GM18517 (cell line): ENCODE results near the gene ADCY2.

Experiments
- ATAC-seq: cut with Tn5 transposase; IDR thresholded peaks from one replicate; pipeline ENCODE4 v1.9.1; 2021; ENCODE audit warnings: mild to moderate bottlenecking, moderate library complexity; ENCODE audit not compliant: unreplicated experiment

Gene ADCY2

DNA sequence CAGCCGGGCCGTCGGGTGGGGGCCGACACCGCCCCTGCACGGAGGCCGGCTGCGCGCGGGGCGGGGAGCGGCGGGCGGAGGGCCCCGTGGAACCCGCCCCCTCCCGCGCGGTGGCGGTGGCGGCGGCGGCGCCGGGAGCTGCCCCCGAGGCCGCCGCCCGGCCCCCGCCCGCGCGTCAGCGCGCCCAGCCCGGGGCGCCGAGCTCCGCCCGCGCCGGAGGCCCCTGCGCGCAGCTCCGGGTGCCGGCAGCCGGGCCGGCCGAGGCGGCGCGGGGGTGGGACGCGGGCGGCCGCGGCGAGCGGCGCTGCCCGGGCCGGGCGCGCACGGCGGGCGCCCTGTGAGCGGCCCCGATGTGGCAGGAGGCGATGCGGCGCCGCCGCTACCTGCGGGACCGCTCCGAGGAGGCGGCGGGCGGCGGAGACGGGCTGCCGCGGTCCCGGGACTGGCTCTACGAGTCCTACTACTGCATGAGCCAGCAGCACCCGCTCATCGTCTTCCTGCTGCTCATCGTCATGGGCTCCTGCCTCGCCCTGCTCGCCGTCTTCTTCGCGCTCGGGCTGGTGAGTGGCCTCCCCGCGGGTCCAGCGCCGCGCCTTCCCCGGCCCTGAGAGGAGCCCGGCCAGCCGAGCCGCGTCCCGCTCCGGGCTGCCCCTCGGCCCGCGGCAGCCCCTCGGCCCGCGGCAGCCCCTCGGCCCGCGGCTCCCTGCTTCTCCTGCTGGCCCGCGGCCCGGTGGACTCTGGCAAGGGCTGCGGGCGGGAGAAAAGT is at the start of gene ADCY2:
Gene ADCY2, plus strand, starts transcription at position 192 of the 766 bp plus-strand sequence. Its CDS starts 159 bp downstream, at position 351.
- ATAC-seq, result no peak

DNA sequence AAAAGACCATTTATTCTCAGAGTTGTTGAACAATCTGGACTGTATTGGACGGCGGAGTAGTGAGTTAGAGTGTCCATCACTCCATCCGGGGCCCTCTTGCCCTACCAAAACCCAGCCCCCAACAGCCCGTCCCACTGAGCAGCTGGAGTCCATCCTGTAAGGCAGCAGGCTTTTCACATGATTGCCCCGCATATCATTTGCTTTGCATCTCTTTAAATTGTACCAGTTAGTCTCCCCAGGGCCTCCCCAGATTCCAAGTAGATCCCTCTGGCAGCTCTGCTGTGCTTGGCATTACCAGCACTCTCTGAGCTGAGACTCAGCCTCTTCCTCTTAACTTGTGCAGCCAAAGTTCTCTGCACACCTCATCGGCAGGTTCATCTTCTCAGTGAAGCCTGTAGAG is 48.6 kb upstream of the ADCY2 start:
- no peak for ATAC-seq

GRCh38 chr5:7348168-7348854 is 47.6 kb upstream of the ADCY2 start:
- ATAC-seq, result no peak

- ATAC-seq, result no peak
Measured at GRCh38 chr5:7361593-7361992, 34.3 kb upstream of the ADCY2 start.

GRCh38 chr5:7363067-7363677 is 32.8 kb upstream of the ADCY2 start:
- no peak for ATAC-seq

GRCh38 chr5:7364226-7364875 is 31.6 kb upstream of the ADCY2 start:
- no peak for ATAC-seq

- ATAC-seq, result no peak
Measured at GRCh38 chr5:7367780-7368179, 28.2 kb upstream of the ADCY2 start.

- ATAC-seq, result no peak
Measured at GRCh38 chr5:7372399-7372798, 23.5 kb upstream of the ADCY2 start.

DNA sequence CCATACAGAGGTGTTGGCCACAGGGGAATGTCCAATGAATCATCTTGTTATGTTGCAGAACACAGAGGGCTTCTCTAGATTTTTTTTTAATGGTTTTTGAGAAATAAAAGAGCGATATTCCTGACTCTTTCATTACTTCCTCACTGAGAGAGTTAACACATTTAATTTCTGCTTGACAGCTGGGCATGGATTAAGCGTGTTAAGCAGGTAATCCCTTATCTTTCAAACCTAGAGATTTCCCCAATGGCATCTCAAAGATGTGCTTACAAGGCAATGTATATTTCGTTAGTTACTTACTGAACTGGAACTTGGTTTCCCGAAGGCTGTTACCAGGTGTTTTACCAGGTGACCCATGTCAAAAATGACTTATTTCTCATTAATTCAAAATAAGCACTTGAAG is 21.8 kb upstream of the ADCY2 start:
- ATAC-seq, result no peak

DNA sequence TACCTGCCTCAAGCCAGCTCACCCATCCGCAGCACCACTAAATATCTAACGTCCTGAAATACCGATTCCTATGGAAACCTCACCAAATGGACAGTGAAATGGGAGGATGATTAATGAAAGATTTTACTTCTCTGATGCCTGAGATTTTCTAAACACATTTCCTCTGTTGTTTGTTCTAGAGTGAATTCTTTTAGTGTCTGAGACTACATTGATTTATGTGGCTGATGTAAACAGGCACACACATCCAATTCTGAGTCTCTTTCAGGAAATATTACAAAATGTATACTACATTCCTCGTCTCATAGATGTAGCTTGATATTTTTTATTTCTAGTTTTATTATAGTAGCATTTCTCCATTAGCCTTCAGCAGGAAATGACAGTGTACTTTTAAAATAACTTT is 20.5 kb upstream of the ADCY2 start:
- ATAC-seq, result no peak

GRCh38 chr5:7376871-7377270 is 19.1 kb upstream of the ADCY2 start:
- no peak for ATAC-seq

DNA sequence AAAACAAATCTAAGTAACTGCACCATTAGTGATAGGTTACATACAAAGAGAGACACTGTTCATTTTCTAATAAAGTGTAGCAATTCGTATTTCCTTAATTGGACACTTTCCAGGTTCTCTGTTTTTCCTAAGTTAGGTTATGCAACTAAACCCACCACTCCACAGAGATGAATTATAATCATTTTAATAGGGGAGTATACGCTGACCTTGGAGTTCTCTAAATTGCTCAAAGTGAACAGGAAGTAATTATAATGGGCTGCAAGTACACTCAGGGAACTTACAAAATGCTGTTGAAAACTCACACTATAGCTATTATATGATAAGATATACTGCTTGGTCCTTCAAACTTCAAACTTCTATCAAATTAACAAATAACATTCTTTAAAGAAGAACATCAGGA is 18.2 kb upstream of the ADCY2 start:
- no peak for ATAC-seq

GRCh38 chr5:7382588-7382987 is 13.3 kb upstream of the ADCY2 start:
- ATAC-seq, result no peak

DNA sequence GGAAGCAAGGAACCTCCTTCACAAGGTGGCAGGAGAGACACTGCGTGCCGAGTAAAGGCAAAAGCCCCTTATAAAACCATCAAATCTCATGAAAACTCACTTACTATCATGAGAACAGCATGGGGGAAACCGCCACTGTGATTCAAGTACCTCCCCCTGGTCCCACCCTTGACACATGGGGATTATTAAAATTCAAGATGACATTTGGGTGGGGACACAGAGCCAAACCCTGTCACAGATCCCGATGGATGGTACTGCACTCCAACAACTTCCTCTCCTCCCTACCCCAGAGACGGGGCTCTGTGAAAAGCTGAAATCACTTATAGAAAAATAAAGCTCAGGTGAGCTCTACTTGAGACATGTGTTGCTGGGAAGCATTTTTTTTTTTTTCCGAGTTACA is 10.3 kb upstream of the ADCY2 start:
- no peak for ATAC-seq

- no peak for ATAC-seq
Measured at GRCh38 chr5:7388553-7388952, 7.4 kb upstream of the ADCY2 start.

- ATAC-seq, result no peak
Measured at GRCh38 chr5:7391215-7391614, 4.7 kb upstream of the ADCY2 start.

DNA sequence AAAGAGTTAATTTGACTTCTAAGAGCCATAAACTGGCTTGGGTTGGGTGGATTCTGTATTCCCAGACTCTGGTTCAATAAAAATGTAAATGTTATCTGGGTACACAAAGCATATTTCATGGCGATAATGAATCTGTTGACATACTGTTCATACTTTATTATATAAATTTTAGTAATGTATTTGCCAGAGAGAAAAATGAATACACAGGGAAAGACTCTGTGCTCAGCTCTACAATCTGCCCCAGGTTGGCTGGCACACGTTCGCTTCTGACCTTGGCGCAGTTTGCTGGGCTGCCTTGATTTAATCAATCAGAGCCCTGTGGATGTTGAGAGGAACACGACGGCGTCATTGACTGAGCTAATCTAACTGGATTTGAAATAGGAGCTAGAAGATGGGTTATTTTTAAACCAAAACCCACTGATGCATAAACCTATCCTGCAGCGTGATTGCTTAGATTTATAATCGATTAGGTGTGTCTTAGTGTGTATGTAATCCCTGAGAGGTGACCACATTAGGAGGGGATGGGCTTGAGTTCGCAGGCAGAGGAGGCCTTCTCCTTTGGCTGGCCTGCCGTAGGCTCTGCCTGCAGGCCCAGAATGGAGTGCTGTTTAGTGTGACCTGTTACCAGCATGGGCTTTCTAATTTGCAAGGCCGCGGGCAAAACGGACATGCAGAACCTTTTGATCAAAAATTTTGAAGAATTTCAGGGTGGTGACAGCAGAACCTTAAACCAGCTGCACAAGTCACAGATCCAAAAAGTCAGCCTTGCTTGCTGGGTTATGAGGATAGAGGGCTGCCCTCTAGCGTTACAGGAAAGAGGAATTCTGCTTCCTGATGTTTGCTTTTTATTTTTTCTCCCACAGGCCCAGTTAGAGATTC is 3.9 kb upstream of the ADCY2 start:
- ATAC-seq, result no peak

- ATAC-seq, result no peak
Measured at GRCh38 chr5:7392693-7393024, 3.3 kb upstream of the ADCY2 start.

DNA sequence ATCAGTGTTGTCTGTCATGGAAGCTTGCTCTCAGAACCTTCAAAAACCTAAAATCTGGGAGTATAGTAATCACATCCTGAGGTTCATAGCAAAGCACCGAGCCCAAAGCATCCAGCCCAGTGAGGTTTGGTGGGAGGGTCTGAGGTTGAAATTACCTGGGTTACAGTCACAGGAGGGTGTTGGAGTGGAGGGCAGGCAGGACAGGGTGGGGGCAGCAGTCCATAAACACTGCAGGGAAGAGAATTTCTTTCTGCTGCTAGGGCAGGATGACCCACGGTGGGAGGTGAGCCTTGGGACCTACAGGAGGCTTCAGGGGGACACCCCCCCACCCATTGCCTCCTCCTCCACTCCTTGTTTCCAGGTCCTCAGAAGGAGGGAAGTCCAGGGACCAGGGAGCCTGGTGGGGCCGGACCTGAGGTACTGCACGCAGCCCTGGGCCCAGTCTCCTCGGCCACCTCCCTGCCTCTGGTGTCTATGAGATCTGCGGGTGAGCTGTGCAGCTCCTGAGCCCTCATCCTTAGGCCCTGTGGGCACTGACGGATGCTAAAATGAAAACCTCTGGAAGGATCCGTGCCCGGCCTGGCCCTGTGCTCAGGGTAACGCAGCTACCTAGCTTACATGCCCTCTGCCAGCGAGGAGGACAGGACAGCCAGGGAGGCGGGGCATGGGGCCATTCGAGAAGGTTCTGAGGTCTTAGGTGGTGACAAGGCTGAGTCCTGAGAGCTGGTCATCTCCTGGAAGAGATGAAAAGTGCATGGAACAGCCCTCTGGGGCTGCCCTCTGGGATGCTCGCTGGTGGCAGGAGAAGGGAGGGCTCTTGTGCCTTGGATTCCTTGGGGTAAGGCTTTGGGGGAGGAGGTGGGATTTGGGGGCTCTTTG is 1.8 kb upstream of the ADCY2 start:
- no peak for ATAC-seq
